CD4-positive, alpha-beta T cell treated with Interleukin-12 subunit alpha and Interleukin-12 subunit beta, for 1 hour (primary cell): Measurements from ENCODE around the gene MGMT.

Source experiments
- DNase-seq: peaks from one replicate; pipeline ENCODE4 v3.0.0-alpha.2; 2020

MGMT gene

DNA sequence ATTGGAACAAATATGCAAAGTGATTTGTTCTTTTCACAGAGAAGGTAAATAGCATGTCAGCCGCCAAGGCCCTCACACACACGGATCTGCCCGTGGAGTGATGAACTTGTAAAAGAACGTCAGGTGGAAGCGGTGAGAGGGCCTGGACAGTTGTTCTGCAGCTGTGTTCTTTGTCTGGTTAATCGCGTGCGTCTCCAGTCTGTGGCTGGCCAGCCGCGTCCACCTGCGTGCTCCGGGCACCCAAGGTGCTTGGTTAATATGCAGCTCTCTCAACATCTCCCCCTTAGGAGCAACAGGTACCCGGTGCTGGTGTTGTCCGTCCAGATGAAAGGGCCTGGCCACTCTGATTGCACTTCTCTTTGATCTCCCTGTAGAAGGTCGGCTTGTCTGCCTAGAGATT, 162.9 kb downstream of the MGMT start:
- DNase-seq, result no peak

DNA sequence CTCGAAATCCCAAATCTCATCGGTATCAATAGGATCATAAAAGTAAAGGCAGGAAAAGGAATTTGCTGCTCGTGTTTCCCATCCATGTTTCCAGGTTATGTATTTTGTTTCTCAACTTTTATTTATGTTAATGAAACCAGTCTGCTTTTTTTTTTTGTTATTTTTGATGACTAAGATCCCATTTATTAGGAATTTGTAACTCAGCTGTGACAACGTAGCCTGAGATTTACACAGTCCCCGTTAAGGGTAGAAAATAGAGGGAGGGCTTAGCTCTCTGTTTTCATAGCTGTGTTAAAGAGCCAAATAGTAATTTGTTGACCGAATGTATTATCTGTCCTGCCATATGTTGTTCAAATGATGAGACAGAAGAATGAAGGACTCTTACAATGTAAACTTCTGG, 164.0 kb downstream of the MGMT start:
- DNase-seq, result no peak

DNA sequence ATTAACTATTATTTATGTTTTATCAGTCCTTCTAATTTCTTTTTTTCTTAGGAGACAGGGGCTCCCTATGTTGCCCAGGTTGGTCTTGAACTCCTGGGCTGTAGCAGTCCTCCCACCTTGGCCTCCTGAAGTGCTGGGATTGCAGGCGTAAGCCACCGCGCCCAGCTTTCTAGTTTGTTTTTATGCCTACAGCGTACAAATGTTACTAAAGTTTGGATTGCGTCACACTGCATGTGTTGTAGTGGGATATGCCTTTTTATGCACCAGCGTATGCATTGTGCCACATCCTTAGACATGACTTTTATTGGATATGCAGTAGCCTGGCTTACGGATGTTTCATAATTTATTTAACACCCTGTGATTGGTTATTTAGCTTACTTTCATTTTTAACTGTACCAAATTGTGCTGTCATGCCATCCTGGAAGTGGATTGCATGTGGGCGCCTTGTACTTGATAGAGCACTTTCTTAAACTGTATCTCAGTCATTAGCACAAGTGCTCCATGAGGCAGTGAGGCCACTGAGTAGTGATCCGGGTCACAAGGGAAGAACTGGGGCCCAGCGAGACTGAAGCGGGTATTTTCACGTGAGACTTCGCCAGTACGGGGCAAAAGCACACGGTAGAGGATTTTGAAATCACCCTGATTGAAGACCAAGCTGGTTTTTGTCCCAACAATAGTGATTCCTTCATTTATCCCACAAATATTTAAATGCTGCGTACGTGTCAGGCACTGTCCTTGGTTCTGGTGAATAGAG, 165.0 kb downstream of the MGMT start:
- DNase-seq, result no peak

DNA sequence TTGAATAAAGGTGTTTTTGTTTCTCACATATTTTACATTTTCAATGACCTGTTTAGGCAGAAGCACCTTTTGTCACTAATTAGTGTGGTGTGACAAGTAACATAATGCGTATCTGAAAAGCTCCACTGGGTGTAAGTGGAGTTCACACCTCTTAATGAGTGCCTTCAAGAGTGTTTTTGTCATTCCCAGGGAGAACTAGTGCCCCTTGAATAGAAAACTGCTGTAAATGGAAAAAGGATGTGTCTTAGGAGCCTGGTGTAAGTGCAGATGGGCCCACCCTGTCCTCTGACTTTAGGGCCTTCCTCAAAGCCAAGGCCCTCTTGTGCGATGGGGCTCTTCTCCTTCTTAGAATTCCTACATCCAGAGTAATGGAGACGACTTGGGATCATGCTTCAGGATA, 170.0 kb downstream of the MGMT start:
- DNase-seq, result no peak

DNA sequence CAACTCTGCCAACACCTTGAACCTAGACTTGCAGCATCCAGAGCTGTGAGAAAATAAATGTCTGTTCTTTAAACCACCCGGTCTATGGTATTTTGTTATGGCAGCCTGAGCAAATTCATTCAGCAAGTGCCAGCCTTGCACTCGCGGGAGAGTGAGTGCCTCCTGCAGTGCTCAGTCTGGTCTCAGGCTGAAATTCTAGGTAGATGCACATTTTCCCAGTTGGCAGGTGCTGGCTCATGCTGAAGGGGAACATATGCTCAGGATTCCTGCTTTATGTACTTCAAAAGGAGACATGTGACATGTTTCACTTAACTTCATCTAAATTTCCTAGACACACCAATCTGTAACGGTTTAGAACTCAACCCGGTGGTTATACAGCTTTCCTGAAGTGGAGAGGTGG, 170.8 kb downstream of the MGMT start:
- DNase-seq, result no peak

DNA sequence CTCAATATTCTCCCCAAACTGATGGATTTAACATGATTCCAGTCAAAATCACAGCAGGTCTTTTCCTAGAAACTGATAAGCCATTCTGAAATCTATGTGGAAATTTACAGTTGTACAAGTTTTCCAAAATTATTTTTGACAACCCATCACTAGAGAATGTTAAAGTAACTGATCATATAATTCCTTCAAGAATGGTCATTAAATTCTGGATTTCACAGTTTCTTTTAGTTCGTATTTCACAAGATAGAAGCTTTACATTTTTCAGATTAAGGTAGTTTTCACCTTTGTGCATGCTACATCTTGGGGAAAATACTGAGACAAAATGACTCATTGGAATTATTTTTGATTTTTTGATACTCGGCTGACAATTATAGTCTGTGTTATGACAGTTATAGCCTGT, 174.3 kb downstream of the MGMT start:
- no peak for DNase-seq

DNA sequence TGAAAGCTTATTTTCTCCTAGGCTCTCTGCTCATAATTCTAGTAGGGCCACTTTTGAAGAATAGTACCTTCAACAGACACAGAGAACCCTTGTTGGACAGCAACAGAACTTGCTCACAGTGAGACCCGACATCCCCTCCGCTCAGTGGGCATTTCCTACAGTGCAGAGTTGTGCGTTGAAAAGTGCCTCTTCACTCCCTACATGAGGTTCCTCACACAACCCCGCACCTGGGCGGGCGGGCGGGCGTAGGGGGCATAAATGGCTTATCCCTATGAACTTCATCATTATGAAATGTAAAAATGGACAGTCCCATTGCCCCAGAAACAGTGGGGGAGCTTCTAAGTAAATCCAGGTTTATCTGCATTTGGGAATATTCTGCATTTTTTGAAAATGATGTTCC, 174.9 kb downstream of the MGMT start:
- DNase-seq, result no peak

DNA sequence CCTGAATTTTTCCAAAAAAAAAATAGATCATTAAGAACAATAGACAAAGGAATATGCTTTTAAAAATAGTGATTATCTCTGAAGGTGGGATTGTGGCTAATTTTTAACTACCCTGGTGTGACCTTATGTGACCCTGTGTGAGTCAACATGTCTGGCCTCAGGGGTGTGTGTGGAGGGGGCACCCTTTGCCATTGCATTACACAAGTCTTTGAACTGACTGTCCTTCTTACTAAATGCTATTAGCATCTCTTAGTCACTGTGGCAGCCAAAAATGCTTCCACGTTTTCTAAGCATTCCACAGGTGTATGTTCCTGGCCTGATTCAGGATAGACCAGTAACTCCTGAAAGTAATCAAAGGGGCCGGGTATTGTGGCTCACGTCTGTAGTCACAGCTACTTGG, 175.4 kb downstream of the MGMT start:
- no peak for DNase-seq

DNA sequence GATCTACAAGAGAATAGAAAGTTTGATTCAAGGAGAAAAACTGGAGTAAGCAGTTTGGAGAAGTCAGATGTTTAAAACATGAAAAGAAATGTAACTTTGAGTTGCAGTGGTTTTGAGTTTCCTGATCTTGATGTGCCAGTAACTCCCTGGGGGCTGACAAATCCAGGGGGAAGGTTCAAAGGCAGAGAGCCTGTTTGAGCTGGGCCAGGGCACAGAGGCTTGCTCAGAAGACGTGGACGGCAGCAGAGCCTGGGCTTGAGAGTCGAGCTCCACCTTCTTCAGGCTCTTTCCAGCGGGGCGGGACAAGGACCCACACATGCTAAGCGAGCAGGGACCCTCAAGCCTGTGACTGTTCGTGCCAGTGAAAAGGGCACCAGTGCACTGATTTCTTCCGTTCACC, 176.2 kb downstream of the MGMT start:
- no peak for DNase-seq

DNA sequence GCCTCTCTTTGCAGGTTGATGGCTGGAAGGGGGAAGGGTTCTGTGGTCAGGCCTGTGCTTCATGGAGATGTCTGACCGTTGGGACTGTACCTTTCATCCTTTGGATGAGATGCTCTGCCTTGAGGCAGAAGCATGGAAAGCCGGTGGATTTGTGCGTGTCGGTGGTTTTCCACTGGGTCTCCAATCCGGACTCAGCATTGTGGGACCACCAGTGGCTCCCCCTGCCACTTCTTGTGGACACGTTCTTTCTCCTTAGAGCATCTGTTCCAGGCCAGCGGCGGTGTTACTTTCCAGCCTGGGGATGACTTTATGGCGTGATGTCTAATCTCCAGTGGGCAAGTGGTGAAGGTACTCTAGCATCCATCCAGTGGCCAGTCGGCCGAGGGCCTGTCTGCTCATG, 178.4 kb downstream of the MGMT start:
- no peak for DNase-seq

DNA sequence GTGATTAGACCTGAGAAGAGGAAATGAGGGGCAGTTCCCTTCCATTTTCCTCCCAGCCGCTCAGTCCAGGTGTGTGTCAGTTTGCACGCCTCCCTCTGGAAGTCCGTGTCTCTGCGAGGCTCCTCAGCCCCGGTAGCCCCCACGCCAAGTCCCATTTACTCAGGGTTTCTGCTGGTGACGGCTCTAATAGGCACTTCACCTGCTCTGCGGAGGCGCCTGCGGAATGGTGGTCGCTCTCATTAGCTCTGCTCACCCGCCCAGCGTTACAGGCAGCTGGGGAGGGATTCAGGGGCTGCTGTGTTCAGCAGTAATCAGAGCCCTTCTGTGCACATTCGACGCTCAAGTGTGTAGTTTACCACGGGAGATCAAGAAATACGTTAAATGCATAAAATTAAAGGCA, 179.9 kb downstream of the MGMT start:
- no peak for DNase-seq

DNA sequence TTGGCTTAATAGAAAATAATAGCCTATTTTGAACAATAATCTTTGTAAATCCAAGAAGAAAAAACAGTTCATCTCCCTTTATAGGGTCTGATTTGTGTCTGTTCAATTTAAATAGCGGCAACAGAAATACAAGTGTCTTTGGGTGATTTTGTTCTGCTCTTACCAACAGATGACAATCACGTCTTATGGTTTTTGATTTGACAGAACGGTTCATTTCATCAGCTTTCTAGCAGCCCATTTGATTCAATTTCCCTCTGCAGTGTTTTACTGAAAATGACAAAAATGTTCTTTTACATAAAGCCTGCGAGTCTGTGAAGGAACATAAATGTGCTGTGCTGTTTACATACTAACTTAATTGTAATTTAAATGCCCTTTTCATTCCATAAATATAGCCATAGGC, 180.5 kb downstream of the MGMT start:
- no peak for DNase-seq

DNA sequence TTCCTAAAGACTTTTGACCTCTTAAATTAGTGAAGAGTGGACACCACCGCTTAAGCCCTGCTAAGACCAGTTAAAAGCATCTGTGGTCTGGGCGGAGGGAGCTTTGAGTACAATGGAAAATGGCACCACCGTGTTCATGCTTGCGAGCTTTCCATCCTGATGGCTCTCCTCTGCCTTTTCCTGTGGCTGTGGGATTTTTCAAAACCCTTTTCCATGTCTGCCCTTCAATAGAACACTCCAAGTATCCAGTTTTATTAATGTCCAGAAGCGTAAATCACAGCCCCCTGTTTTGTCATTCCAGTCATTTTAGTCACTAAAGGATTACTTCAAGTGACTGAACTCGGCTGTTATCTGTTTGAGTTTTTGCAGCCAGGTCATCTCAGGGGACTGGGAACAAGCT, 181.8 kb downstream of the MGMT start:
- no peak for DNase-seq

DNA sequence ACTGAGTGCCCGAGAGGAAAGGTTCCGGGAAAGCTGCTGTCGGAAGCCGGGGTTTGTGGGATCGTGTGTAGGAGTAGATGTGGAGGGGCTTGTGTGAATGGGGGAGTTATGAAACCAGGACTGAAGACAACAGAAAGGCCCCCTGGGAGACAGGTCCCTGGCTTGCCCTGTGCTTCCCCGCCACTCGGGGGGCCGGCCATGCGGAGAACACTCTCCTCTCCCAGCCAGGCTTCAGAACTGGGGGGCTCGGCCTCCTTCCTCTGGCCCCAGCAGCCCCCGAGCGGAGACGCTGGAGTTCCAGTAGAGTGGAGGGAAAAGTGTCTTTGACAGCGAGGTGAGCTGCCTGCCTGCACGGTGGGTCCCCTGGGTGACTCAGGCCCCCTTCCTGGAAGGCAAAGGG, 185.0 kb downstream of the MGMT start:
- no peak for DNase-seq

DNA sequence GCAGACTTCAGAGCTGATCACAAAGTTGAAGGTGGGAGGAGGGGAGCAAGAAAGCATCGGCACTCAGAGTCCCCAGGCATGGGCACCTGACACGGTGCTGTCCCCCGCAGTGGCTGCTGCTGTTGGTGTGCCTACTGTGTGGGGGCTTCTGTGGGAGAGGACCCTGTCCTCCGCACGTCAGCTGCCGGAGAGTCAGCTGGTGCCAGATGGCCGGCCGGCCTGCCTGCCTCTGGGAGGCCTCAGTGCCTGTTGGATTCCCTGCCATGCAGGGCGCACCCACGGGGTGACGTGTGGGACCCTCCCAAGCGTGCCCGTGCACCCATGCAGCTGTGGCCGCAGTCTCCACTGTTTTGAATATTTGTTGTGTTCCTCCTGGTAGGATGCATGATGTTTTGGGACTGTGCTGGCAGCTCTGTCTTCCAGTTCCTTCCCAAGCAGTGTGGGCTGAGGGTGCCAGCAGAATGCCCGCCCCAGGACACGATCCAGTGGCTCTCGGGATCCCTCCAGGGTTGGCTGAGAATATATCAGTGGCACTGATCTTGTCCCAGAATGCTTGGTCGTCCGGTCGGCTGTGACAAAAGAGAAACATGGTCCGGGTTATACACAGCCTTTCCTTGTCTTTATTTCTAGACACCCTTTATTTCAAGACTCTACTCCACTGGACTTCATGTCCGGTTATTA, 185.6 kb downstream of the MGMT start:
- DNase-seq, result no peak

DNA sequence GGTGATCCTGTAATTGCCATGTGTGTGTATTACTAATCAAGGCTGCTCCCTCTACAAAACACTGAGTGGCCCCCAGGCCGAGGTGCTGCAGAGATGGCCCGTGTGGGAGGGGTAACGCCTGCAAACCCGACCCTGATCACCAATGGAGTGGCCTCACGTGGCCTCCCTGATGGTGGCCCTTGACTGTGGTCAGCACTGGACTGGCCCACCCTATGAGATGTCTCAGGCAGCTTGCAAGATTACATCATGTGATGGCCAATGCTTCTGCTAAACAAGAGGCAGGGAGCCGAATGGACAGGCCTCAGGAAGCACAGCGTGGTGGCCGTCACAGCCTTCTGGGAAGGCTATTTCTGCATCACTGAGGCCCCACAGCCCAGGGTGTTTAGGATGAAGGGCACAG, 186.4 kb downstream of the MGMT start:
- no peak for DNase-seq

DNA sequence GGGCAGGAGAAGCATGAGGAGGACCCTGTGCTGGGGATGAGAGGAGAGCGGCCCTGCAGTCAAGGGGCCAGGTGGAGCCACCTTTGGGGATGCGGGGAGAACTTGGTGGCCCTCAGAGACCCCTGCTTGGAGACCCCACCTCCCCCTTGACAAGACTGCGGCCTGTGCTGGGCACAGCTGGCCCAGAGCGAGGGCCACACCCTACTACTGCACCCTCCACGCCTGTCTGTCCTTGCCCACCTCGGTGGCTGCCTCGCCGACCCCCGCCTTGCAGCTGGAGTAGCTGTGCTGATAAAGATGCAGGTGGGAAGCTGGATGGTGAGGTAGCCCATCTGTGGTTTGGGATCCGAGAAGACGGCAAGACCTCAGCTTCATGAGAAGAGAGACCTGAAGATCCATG, 186.8 kb downstream of the MGMT start:
- no peak for DNase-seq

DNA sequence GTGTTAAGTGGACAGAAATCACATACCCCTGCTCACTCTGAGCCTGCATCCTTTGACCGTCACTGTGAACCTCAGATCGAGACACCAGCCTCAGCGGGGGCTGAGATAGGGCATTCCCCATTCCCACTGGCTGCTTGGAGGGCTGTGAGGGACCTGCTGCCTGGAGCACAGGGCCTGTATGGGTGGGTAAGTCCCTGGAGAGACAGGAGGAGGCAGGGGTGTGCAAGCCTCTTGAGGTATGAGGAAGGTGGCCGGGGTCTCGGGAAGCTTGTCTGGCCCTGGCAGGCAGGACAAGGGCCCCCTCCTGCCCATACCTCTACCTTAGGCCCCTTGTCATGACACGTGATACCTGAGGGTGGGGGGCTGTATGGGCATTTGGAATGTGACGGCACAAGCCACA, 187.4 kb downstream of the MGMT start:
- no peak for DNase-seq

DNA sequence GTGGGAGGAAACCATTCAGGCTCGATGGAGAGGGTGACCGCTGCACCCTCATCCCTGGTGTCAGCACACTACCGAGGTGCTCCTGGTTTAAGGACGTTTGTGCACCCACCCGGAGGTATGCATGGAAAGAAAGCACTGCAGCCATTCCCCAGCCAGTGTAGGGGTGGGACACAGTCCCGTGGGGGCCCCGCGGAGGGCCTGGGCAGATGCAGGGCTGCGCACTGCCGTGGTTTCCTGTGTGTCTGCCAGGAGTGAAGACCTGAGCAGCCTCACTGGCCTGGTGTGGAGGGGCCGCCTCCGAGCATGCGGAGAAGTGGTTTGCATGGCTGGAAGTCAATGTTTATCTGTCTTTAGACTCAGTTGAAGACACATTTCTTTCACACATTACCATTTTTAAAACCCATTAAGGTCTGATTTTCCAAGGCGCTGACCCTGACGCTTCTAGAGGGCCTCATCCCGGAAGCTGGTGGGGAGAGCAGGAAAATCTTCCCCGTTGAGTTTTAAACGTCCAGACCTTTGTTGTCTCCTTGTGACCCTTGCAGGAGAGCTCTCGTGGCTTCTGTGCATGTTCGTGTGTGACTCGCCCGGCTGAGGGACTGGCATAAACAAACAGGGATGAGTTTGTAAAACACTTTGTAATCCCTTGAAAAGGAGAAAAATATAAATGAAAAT, 188.1 kb downstream of the MGMT start:
- no peak for DNase-seq

DNA sequence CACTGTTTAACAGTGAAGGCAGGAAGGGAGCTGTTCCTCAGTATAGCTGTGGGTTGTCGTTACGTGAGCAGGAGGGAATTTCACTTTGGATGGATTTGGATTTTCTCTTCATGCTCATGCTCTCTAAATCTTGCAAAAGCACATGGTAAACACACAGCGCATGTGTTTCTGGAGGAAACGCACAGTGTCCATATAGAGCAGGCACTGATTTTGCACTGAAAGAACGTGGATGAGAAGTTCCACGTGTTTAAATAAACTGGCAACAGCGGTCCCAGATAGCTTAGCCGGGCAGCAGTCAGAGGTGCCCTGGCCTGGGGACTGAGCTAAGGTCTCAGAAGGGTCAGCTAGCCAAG, 188.6 kb downstream of the MGMT start:
- no peak for DNase-seq

DNA sequence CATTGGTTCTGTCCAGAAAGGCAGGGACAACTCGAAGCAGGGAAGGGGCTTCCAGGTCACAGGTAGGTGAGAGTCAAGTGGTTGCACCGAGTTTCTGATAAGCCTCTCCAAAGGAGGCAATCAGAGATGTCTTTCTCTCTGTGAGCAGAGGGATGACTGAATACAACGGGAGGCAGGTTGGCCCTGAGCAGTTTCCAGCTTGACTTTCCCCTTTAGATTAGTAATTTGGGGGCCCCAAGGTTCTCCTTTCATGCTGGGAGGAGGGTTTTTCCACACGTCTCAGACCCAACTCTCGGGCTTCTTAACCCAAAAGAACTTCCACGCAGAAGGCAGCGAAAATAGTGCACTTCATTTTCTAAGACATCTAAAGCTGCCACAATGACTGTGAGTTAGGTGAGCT, 189.6 kb downstream of the MGMT start:
- no peak for DNase-seq

DNA sequence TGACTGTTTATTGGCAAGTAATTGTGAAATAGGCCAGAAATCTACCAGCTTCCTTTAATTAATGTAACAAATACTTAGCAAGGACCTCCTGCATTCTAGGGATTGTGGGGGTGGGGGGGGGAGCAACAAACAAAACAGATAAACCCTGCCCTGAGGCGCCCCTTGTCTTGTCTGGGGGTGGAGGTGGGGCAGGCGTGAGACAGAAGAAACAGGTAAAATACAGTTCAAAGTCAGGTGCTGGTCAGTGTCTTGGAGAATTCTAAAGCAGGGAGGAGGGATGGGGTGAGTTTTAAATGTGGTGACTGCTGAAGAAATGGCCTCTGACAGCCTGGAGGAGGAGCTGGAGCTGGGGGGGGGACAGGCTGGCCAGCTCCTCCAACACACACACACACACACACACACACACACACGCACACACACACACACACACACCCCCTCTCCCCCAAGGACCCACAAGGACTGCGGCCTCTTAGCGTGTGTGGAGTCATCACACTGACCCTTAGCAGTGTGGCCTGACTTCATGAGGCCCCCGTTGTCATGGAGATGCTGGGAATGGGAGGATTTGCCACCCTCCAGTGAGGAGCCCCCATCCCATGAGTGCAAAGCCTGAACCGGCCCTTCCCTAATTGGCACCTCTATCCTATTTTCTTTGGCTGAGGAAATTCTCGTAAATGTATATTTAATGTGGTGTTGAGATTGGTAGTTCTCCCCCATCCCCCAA, 190.4 kb downstream of the MGMT start:
- no peak for DNase-seq

DNA sequence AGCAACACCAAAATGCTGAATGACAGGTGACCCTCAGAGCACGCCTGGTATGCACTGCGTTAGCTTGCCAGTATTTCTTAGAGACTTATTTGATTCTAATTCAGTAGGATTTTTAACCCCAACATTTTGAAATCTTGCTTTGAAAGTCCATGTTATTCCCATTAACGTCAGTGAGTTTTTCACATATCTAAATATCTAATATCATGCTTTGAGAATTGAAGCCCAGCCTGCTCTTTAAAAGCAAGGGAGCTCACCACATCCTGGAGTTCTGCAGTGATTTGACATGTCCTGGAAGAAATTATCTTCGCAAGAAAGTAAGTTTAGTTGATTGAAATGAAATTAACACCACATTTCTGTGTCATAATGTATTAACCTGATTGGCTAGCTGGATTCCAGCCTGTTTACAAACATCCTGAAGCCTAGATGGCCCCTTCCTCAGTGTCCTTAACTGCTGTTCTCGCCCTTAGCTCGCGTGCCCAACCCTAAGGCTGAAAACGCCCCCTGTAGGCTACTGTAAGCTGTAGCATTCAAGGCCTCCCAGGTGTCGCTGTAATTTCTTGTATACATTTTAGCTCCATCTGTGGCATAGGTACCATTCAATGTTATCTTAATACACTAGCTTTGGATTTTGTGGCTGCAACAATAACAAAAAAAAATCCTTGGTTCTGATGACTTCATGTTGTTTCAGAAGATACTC, 191.5 kb downstream of the MGMT start:
- no peak for DNase-seq
